ENCODE results near the gene KLHL6. TPM values are rescaled to one million over a fixed set of nuclear protein-coding genes. Genes with fewer than 3 reads are reported as not detected.

Gene KLHL6, protein sequence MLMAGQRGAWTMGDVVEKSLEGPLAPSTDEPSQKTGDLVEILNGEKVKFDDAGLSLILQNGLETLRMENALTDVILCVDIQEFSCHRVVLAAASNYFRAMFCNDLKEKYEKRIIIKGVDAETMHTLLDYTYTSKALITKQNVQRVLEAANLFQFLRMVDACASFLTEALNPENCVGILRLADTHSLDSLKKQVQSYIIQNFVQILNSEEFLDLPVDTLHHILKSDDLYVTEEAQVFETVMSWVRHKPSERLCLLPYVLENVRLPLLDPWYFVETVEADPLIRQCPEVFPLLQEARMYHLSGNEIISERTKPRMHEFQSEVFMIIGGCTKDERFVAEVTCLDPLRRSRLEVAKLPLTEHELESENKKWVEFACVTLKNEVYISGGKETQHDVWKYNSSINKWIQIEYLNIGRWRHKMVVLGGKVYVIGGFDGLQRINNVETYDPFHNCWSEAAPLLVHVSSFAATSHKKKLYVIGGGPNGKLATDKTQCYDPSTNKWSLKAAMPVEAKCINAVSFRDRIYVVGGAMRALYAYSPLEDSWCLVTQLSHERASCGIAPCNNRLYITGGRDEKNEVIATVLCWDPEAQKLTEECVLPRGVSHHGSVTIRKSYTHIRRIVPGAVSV
- 1.4 TPM for total RNA-seq

DNA sequence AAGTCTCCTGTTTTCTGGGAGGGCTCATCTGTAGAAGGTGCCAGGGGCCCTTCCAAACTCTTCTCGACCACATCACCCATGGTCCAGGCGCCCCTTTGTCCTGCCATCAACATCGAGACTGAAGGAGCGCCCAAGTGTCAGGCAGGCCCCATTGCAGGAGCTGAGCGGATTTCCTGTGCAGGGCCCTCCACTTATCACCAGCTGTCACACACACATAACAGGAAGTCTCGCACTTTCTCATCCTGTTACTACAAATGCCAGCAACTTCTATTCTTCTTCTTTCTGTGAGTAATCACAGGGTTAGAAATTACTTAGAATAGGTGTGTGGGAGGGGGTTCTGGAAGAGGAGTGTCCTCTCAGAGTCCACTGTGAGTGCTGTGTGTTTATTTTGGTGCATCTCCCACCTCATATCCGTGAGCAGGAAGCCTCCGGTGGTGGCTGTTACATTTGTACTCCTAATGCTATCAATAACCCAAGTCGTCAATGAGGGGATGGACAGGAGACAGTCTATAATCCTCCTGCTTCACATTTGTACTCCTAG is at the start of gene KLHL6:
Gene KLHL6, minus strand, starts transcription at position 166 of the 541 bp plus-strand sequence. Its CDS starts 53 bp downstream, at position 113.

Small RNA genes within 50 kb of the gene (small RNA-seq; reads per million reads assigned to genes)
- gene RF00092 (not detected), gene RF00394 (not detected), gene RF01241 (not detected), gene SNORA63D (17.6 reads per million, percentile 94 among the genes with 10 or more reads in this experiment)

Other genes with a start within 250 kb of the KLHL6 start
- 60.9 TPM for gene MCF2L2, start 127.1 kb downstream of the KLHL6 start, total RNA-seq
- gene KLHL24, start 79.9 kb upstream of the KLHL6 start, total RNA-seq = 180 TPM
- gene YEATS2, start 142.1 kb upstream of the KLHL6 start, total RNA-seq = 52.4 TPM

Data from diencephalon (tissue), 1 donor.